NCI-H2171 (cell line): Measurements from ENCODE around the gene PRPF38A.

Source experiments
- DNase-seq: peaks from one replicate; lab custom pipeline; 2025; lab: John Stamatoyannopoulos, UW

Gene PRPF38A

DNA sequence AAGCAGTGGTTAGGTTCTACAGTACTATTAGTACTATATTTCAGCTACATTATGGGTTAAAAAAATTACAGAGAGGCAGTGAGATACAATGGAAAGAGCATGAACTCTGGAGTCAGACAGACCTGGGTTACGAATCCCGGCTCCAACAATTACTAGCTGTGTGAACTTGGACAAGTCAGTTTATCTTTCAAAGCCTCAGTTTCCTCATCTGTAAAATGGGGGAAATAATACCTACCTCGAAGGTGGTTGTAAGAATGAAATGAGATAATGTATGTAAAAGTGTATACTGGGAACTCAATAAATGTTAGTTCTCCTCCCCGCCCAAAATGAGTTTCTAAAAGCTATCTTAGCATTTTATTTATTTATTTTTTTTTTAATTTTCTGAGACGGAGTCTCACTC, 59.5 kb downstream of the PRPF38A start:
- DNase-seq = no peak

GRCh38 chr1:52469108-52469507, 64.7 kb downstream of the PRPF38A start:
- DNase-seq = no peak
